Prostate gland (tissue), 2 donors: ENCODE measurements around the gene ANKRD50. TPM values are rescaled to one million over a fixed set of nuclear protein-coding genes. Genes with fewer than 3 reads are reported as not detected.

Experiments used
- DNase-seq: peaks from one replicate; pipeline ENCODE4 v3.0.0-alpha.2; 2019; ENCODE audit warnings: low spot score
- H3K27ac ChIP-seq, 2 donors: fragments of 200-600 bp; sonication (generic); 2 replicates each; pipeline ENCODE4 v1.5.1; 2017 to 2019
- H3K27me3 ChIP-seq: fragments of 200-600 bp; sonication (generic); replicated peaks from 2 replicates; pipeline ENCODE4 v1.5.1; 2019; ENCODE audit not compliant: insufficient read depth
- H3K36me3 ChIP-seq, 2 donors: fragments of 200-600 bp; sonication (generic); 1 replicate in 1 of 2; 2 replicates in 1 of 2; pipeline versions ENCODE4 v1.5.1 to v1.8.1; 2017 to 2019
- H3K4me1 ChIP-seq: fragments of 200-600 bp; sonication (generic); replicated peaks from 2 replicates; pipeline ENCODE4 v1.5.1; 2019
- H3K4me3 ChIP-seq, 2 donors: fragments of 200-600 bp; sonication (generic); 2 replicates each; pipeline ENCODE4 v1.5.1; 2017 to 2019
- H3K9me3 ChIP-seq: fragments of 200-600 bp; sonication (generic); 2 replicates; pipeline ENCODE4 v1.5.1; 2017
- CTCF ChIP-seq, 4 experiments: fragments of 200-600 bp in 2 of 4; fragments of 450-650 bp in 2 of 4; sonication (generic) in 2 of 4; IDR thresholded peaks; 1 replicate in 3 of 4; 2 replicates in 1 of 4; pipeline ENCODE4 v1.5.1; 2016 to 2019; ENCODE audit warnings: antibody characterized with exemption in 4 of 4, mild to moderate bottlenecking in 2 of 4, moderate library complexity in 2 of 4
- POLR2A ChIP-seq: fragments of 450-650 bp; IDR thresholded peaks from one replicate; pipeline ENCODE4 v1.6.1; 2016; ENCODE audit warnings: antibody characterized with exemption, mild to moderate bottlenecking
- POLR2AphosphoS5 ChIP-seq: sonication (generic); formaldehyde crosslinking; IDR thresholded peaks from one replicate; pipeline ENCODE4 v1.6.1; 2017; ENCODE audit warnings: antibody characterized with exemption
- WGBS: methylation state at CpG from one replicate; pipeline ENCODE4 v1.1.5; 2018; 5-methylcytosine and 5-hydroxymethylcytosine counted together
- intact Hi-C: fragments of 100-400 bp; cut with DNase I; formaldehyde crosslinking; loops from one replicate; pipeline ENCODE4 v1.14.2; 2022
- total RNA-seq, 2 donors: library from RNA; depleted of rRNA; stranded (reverse); fragments of >200 nt; gene quantifications; one replicate each; pipeline ENCODE4 v1.1.0, GENCODE V29; 2016

Gene ANKRD50
- total RNA-seq, 2 donors from 2014 or later: 28.7 to 33.8 TPM

GRCh38 chr4:124749421-124749820 lies 36.9 kb upstream of the ANKRD50 start:
- intact Hi-C loops: no loop called here
- DNase-seq: no peak
- Histone ChIP-seq H3K4me1 (no peaks in the 10 kb centered on the region), H3K27me3 (no peaks in the 10 kb centered on the region), H3K36me3 (no peaks in the 10 kb centered on the region), H3K9me3 (no peaks in the 10 kb centered on the region), H3K27ac (no peak overlapping the region), H3K4me3 (no peak overlapping the region)
- WGBS: 96% methylated on average over 2 of the region's 2 CpGs
- TF ChIP-seq POLR2A (no peak), POLR2AphosphoS5 (no peak), CTCF (IDR thresholded peaks at IDR 0.05) (no peak)

GRCh38 chr4:124748965-124749364 lies 36.4 kb upstream of the ANKRD50 start:
- Histone ChIP-seq H3K36me3 (no peaks in the 10 kb centered on the region), H3K9me3 (no peaks in the 10 kb centered on the region), H3K27ac (no peak overlapping the region), H3K4me1 (no peaks in the 10 kb centered on the region), H3K27me3 (no peaks in the 10 kb centered on the region), H3K4me3 (no peak overlapping the region)
- 91% methylated on average over 1 of the region's 1 CpG for WGBS
- no peak for DNase-seq
- intact Hi-C loops: no loop called here
- TF ChIP-seq POLR2A (no peak), POLR2AphosphoS5 (no peak), CTCF (IDR thresholded peaks at IDR 0.05) (no peak)

- no peaks in the 10 kb centered on the region for H3K4me1 ChIP-seq
- H3K27me3 ChIP-seq: no peaks in the 10 kb centered on the region
- 64% methylated on average over 5 of the region's 5 CpGs for WGBS
- no peak overlapping the region for H3K27ac ChIP-seq
- H3K36me3 ChIP-seq: no peaks in the 10 kb centered on the region
- no peak for DNase-seq
- intact Hi-C loops: no loop called here
- H3K4me3 ChIP-seq: no peak overlapping the region
- no peak for TF ChIP-seq POLR2AphosphoS5
- no peak for TF ChIP-seq POLR2A
- TF ChIP-seq CTCF (IDR thresholded peaks at IDR 0.05): no peak
- H3K9me3 ChIP-seq: no peaks in the 10 kb centered on the region
Measured at GRCh38 chr4:124745985-124746801, 33.7 kb upstream of the ANKRD50 start.

GRCh38 chr4:124743711-124744110 lies 31.2 kb upstream of the ANKRD50 start:
- no peaks in the 10 kb centered on the region for H3K9me3 ChIP-seq
- no peak overlapping the region for H3K27ac ChIP-seq
- no peak overlapping the region for H3K4me3 ChIP-seq
- no peak for TF ChIP-seq POLR2A
- TF ChIP-seq POLR2AphosphoS5: no peak
- no peak for TF ChIP-seq CTCF (IDR thresholded peaks at IDR 0.05)
- DNase-seq: no peak
- 98% methylated on average over 5 of the region's 5 CpGs for WGBS
- no peaks in the 10 kb centered on the region for H3K27me3 ChIP-seq
- intact Hi-C loops: no loop called here
- H3K4me1 ChIP-seq: no peaks in the 10 kb centered on the region
- no peaks in the 10 kb centered on the region for H3K36me3 ChIP-seq

GRCh38 chr4:124740501-124740900 lies 28.0 kb upstream of the ANKRD50 start:
- no peak for DNase-seq
- H3K27me3 ChIP-seq: no peaks in the 10 kb centered on the region
- H3K36me3 ChIP-seq: no peaks in the 10 kb centered on the region
- 74% methylated on average over 1 of the region's 1 CpG for WGBS
- no peak for TF ChIP-seq POLR2AphosphoS5
- no peak for TF ChIP-seq CTCF (IDR thresholded peaks at IDR 0.05)
- TF ChIP-seq POLR2A: no peak
- H3K4me1 ChIP-seq: no peaks in the 10 kb centered on the region
- intact Hi-C loops: no loop called here
- no peak overlapping the region for H3K27ac ChIP-seq
- H3K4me3 ChIP-seq: no peak overlapping the region
- no peaks in the 10 kb centered on the region for H3K9me3 ChIP-seq
